Measurements from ENCODE around the gene EBF3. TPM values are rescaled to one million over a fixed set of nuclear protein-coding genes. Genes with fewer than 3 reads are reported as not detected.

Gene EBF3
- total RNA-seq, 1 donor from 2014 or later, result not detected

GRCh38 chr10:129927351-129928120 is 36.5 kb downstream of the EBF3 start:
- TF ChIP-seq CTCF (IDR thresholded peaks at IDR 0.05), result no peak
- H3K9me3 Mint-ChIP-seq (ENCODE audit: low read depth), result peaks cover 3% of the 10 kb centered on the region
- H3K36me3 Mint-ChIP-seq (ENCODE audit: low read depth), result no peaks in the 10 kb centered on the region
- no peaks in the 10 kb centered on the region for H3K4me1 Mint-ChIP-seq (ENCODE audit: low read depth)
- no peak overlapping the region for H3K4me3 Mint-ChIP-seq (ENCODE audit: unreplicated experiment)
- DNase-seq (ENCODE audit: low spot score), result no peak
- peaks cover 5% of the 10 kb centered on the region for H3K27me3 Mint-ChIP-seq (ENCODE audit: low read depth)
- no peak overlapping the region for H3K27ac Mint-ChIP-seq (ENCODE audit: unreplicated experiment)

- H3K27me3 Mint-ChIP-seq (ENCODE audit: low read depth), result peaks cover 5% of the 10 kb centered on the region
- no peak overlapping the region for H3K27ac Mint-ChIP-seq (ENCODE audit: unreplicated experiment)
- peaks cover 3% of the 10 kb centered on the region for H3K9me3 Mint-ChIP-seq (ENCODE audit: low read depth)
- no peak for DNase-seq (ENCODE audit: low spot score)
- no peaks in the 10 kb centered on the region for H3K4me1 Mint-ChIP-seq (ENCODE audit: low read depth)
- H3K4me3 Mint-ChIP-seq (ENCODE audit: unreplicated experiment), result no peak overlapping the region
- H3K36me3 Mint-ChIP-seq (ENCODE audit: low read depth), result no peaks in the 10 kb centered on the region
- no peak for TF ChIP-seq CTCF (IDR thresholded peaks at IDR 0.05)
Observed at GRCh38 chr10:129926066-129927055, 37.7 kb downstream of the EBF3 start.

GRCh38 chr10:129924375-129925085 is 39.5 kb downstream of the EBF3 start:
- Mint-ChIP-seq H3K9me3 (ENCODE audit: low read depth) (peaks cover 3% of the 10 kb centered on the region), H3K27ac (ENCODE audit: unreplicated experiment) (no peak overlapping the region), H3K4me1 (ENCODE audit: low read depth) (no peaks in the 10 kb centered on the region), H3K27me3 (ENCODE audit: low read depth) (peaks cover 5% of the 10 kb centered on the region), H3K36me3 (ENCODE audit: low read depth) (no peaks in the 10 kb centered on the region), H3K4me3 (ENCODE audit: unreplicated experiment) (no peak overlapping the region)
- no peak for DNase-seq (ENCODE audit: low spot score)
- no peak for TF ChIP-seq CTCF (IDR thresholded peaks at IDR 0.05)

- no peak for DNase-seq (ENCODE audit: low spot score)
- Mint-ChIP-seq H3K36me3 (ENCODE audit: low read depth) (no peaks in the 10 kb centered on the region), H3K4me1 (ENCODE audit: low read depth) (no peaks in the 10 kb centered on the region), H3K4me3 (ENCODE audit: unreplicated experiment) (no peak overlapping the region), H3K27me3 (ENCODE audit: low read depth) (peaks cover 5% of the 10 kb centered on the region), H3K9me3 (ENCODE audit: low read depth) (peaks cover 3% of the 10 kb centered on the region), H3K27ac (ENCODE audit: unreplicated experiment) (no peak overlapping the region)
- TF ChIP-seq CTCF (IDR thresholded peaks at IDR 0.05), result no peak
Observed at GRCh38 chr10:129922598-129923123, 41.4 kb downstream of the EBF3 start.

Measured in chondrocyte (in vitro differentiated cells).